OCI-LY7 (cell line): ENCODE data around the gene OSBPL3.

Experiments used
- CTCF ChIP-seq: fragments of 200-600 bp; sonication (generic); conservative IDR thresholded peaks from 2 replicates; pipeline ENCODE4 v1.5.1; 2014; ENCODE audit warnings: mild to moderate bottlenecking, antibody characterized with exemption, low read length, moderate library complexity, mixed read lengths
- EZH2phosphoT487 ChIP-seq: fragments of 200-600 bp; sonication (generic); IDR thresholded peaks from 2 replicates; pipeline ENCODE4 v1.6.1; 2018; ENCODE audit warnings: low read depth, borderline replicate concordance, mild to moderate bottlenecking, mixed run types, antibody characterized with exemption, low read length, moderate library complexity, mixed read lengths

GRCh38 chr7:24788075-24788474, 191.9 kb downstream of the OSBPL3 start:
- TF ChIP-seq CTCF = peak; percentile 82
- no peak for TF ChIP-seq EZH2phosphoT487
